HL-60 (cell line): ENCODE measurements around the gene FUT7.

Experiments
- DNase-seq, 2 experiments: peaks; one replicate each; pipeline ENCODE4 v3.0.0-alpha.2; 2010 to 2020; ENCODE audit warnings: low read depth in 1 of 2, low spot score in 1 of 2
- H3K27ac ChIP-seq: fragments of 250-450 bp; sonication (Bioruptor Pico); replicated peaks from 2 replicates; pipeline ENCODE4 v1.5.1; 2020; ENCODE audit warnings: mild to moderate bottlenecking, moderate library complexity
- H3K27me3 ChIP-seq: fragments of 250-450 bp; sonication (Bioruptor Pico); 2 replicates; pipeline ENCODE4 v1.5.1; 2021; ENCODE audit warnings: mild to moderate bottlenecking, moderate library complexity; ENCODE audit not compliant: insufficient read depth, poor library complexity, severe bottlenecking
- H3K4me3 ChIP-seq: replicated peaks from 2 replicates; pipeline ENCODE4 v1.5.1; 2011; ENCODE audit warnings: mild to moderate bottlenecking, control low read depth, low read length; ENCODE audit not compliant: insufficient read depth
- GABPA ChIP-seq: IDR thresholded peaks from 2 replicates; pipeline ENCODE4 v1.6.1; 2012; ENCODE audit warnings: low read depth
- POLR2AphosphoS5 ChIP-seq: IDR thresholded peaks from 2 replicates; pipeline ENCODE4 v1.6.1; 2012; ENCODE audit warnings: low read depth
- SPI1 ChIP-seq: IDR thresholded peaks from 2 replicates; pipeline ENCODE4 v1.6.1; 2012; ENCODE audit warnings: low read depth, mild to moderate bottlenecking, borderline replicate concordance
- TF ChIP-seq, protein P1 (sequence below): IDR thresholded peaks from 2 replicates; pipeline ENCODE4 v1.6.1; 2012; ENCODE audit warnings: low read depth; ENCODE audit not compliant: insufficient replicate concordance
- TF ChIP-seq, protein P2 (sequence below): IDR thresholded peaks from one replicate; pipeline ENCODE4 v1.5.1; 2011; ENCODE audit warnings: low read length, control low read depth, inconsistent platforms; ENCODE audit not compliant: insufficient read depth

The FUT7 gene

DNA sequence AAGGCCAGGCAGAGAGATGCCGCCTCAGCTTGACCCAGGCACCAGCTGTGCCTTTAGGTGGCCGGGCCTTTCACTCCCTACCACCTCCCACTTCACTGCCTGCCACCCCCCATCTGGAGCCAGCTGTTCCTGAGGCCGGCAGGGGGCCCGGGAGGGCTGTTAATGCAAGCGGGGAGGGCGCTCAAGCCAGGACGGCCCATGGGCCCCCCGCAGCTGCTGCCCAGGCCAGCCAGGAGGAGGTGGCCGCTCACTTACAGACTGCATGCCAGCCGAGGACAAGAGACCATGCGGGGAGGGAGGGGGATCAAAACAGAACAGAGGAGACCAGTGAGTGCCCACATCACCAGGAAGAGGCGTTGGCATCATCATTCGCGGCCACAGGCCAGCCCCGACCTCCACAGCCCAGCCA, 8.3 kb downstream of the FUT7 start:
- TF ChIP-seq, protein P1, sequence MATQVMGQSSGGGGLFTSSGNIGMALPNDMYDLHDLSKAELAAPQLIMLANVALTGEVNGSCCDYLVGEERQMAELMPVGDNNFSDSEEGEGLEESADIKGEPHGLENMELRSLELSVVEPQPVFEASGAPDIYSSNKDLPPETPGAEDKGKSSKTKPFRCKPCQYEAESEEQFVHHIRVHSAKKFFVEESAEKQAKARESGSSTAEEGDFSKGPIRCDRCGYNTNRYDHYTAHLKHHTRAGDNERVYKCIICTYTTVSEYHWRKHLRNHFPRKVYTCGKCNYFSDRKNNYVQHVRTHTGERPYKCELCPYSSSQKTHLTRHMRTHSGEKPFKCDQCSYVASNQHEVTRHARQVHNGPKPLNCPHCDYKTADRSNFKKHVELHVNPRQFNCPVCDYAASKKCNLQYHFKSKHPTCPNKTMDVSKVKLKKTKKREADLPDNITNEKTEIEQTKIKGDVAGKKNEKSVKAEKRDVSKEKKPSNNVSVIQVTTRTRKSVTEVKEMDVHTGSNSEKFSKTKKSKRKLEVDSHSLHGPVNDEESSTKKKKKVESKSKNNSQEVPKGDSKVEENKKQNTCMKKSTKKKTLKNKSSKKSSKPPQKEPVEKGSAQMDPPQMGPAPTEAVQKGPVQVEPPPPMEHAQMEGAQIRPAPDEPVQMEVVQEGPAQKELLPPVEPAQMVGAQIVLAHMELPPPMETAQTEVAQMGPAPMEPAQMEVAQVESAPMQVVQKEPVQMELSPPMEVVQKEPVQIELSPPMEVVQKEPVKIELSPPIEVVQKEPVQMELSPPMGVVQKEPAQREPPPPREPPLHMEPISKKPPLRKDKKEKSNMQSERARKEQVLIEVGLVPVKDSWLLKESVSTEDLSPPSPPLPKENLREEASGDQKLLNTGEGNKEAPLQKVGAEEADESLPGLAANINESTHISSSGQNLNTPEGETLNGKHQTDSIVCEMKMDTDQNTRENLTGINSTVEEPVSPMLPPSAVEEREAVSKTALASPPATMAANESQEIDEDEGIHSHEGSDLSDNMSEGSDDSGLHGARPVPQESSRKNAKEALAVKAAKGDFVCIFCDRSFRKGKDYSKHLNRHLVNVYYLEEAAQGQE: no peak
- TF ChIP-seq GABPA (no peak), SPI1 (no peak), POLR2AphosphoS5 (no peak)
- TF ChIP-seq, protein P2, sequence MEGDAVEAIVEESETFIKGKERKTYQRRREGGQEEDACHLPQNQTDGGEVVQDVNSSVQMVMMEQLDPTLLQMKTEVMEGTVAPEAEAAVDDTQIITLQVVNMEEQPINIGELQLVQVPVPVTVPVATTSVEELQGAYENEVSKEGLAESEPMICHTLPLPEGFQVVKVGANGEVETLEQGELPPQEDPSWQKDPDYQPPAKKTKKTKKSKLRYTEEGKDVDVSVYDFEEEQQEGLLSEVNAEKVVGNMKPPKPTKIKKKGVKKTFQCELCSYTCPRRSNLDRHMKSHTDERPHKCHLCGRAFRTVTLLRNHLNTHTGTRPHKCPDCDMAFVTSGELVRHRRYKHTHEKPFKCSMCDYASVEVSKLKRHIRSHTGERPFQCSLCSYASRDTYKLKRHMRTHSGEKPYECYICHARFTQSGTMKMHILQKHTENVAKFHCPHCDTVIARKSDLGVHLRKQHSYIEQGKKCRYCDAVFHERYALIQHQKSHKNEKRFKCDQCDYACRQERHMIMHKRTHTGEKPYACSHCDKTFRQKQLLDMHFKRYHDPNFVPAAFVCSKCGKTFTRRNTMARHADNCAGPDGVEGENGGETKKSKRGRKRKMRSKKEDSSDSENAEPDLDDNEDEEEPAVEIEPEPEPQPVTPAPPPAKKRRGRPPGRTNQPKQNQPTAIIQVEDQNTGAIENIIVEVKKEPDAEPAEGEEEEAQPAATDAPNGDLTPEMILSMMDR: no peak
- Histone ChIP-seq H3K27me3 (no peaks in the 10 kb centered on the region), H3K4me3 (no peak overlapping the region), H3K27ac (no peak overlapping the region)
- no peak for DNase-seq

DNA sequence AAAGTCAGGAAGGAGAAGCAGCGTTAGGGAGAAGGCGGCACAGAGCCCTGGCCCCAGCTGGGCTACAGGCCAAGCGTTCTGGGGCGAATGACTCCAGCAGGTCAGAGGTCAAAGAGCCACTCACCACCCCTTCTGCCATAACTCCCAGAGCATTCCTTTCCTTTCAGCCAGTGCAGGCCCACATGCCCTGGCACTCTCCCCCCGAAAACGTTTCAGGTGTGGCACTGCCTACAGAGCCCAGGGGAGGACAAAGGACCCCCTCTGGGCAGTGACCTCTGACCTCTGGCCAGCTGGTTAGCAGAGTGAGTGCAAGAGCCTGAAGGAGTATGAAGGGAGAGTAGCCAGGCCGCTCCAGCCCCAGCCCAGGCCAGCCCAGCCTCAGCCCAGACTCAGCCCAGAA, 8.7 kb downstream of the FUT7 start:
- H3K27ac ChIP-seq: no peak overlapping the region
- no peak for TF ChIP-seq GABPA
- TF ChIP-seq, protein P1: no peak
- no peak for TF ChIP-seq POLR2AphosphoS5
- TF ChIP-seq, protein P2: no peak
- TF ChIP-seq SPI1: no peak
- DNase-seq: no peak

DNA sequence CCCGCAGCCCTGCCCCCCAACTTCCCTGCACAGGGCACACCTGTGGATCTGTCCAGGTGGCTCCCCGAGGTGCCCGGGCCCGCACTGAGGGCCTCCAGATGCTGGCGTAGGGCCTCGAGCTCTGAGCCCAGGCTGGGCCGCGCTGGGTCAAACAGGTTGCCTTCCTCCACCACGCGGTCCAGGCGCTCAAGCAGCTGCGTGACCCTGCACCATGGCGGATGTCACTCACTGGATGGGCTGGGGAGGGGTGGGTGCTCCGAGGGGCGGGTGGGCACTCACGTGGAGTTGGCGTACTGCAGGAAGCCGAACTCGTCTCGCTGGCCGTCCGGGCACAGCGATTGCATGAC, 9.3 kb downstream of the FUT7 start:
- Histone ChIP-seq H3K27me3 (no peaks in the 10 kb centered on the region), H3K4me3 (no peak overlapping the region), H3K27ac (no peak overlapping the region)
- no peak for TF ChIP-seq POLR2AphosphoS5
- TF ChIP-seq, protein P2: no peak
- TF ChIP-seq GABPA: no peak
- TF ChIP-seq, protein P1: no peak
- TF ChIP-seq SPI1: no peak
- DNase-seq: no peak

More for the DNA sequence above, 8.7 kb downstream of the FUT7 start:
- Histone ChIP-seq H3K27me3 (no peaks in the 10 kb centered on the region), H3K4me3 (no peak overlapping the region)
